Ectodermal cell (in vitro differentiated cells): Measurements from ENCODE around the gene CDHR3.

ENCODE experiments used
- H3K27ac ChIP-seq: 2 replicates; pipeline ENCODE4 v1.7.0; 2013; ENCODE audit warnings: mild to moderate bottlenecking, low read depth, low read length; ENCODE audit not compliant: insufficient read depth, poor library complexity, severe bottlenecking
- H3K27me3 ChIP-seq: 2 replicates; pipeline ENCODE4 v1.7.0; 2013; ENCODE audit warnings: mild to moderate bottlenecking, low read length; ENCODE audit not compliant: insufficient read depth, control insufficient read depth, poor library complexity, severe bottlenecking
- H3K36me3 ChIP-seq: one replicate; pipeline ENCODE4 v1.7.0; 2013; ENCODE audit warnings: low read length; ENCODE audit not compliant: control insufficient read depth, insufficient read depth
- H3K4me1 ChIP-seq: one replicate; pipeline ENCODE4 v1.7.0; 2013; ENCODE audit warnings: low read length; ENCODE audit not compliant: control insufficient read depth, insufficient read depth
- H3K4me3 ChIP-seq: 2 replicates; pipeline ENCODE4 v1.7.0; 2013; ENCODE audit warnings: low read depth, low read length, control low read depth; ENCODE audit not compliant: insufficient read depth
- H3K9me3 ChIP-seq: 2 replicates; pipeline ENCODE4 v1.7.0; 2013; ENCODE audit warnings: mild to moderate bottlenecking, low read length, moderate library complexity; ENCODE audit not compliant: control insufficient read depth
- WGBS, 2 experiments: methylation state at CpG; one replicate each; pipeline ENCODE4 v1.1.7; 2013; ENCODE audit warnings: missing lambda C conversion rate in 2 of 2; 5-methylcytosine and 5-hydroxymethylcytosine counted together

Gene CDHR3

GRCh38 chr7:105934572-105935185 lies 28.4 kb upstream of the CDHR3 start:
- no peak overlapping the region for H3K4me3 ChIP-seq
- WGBS, 2 experiments = 86 to 89% methylated on average over 5 to 7 of the region's 7 CpGs
- no peak overlapping the region for H3K27ac ChIP-seq
- H3K4me1 ChIP-seq = peaks cover 12% of the 10 kb centered on the region
- no peaks in the 10 kb centered on the region for H3K36me3 ChIP-seq
- H3K9me3 ChIP-seq = no peaks in the 10 kb centered on the region
- no peaks in the 10 kb centered on the region for H3K27me3 ChIP-seq

GRCh38 chr7:105935250-105935649 lies 27.8 kb upstream of the CDHR3 start:
- 93 to 96% methylated on average over 5 of the region's 5 CpGs for WGBS, 2 experiments

GRCh38 chr7:105937411-105937810 lies 25.7 kb upstream of the CDHR3 start:
- no peaks in the 10 kb centered on the region for H3K9me3 ChIP-seq
- WGBS, 2 experiments = 92 to 98% methylated on average over 3 of the region's 3 CpGs
- no peaks in the 10 kb centered on the region for H3K36me3 ChIP-seq
- H3K27ac ChIP-seq = no peak overlapping the region
- H3K27me3 ChIP-seq = no peaks in the 10 kb centered on the region
- peaks cover 11% of the 10 kb centered on the region for H3K4me1 ChIP-seq
- H3K4me3 ChIP-seq = no peak overlapping the region

More at GRCh38 chr7:105935250-105935649, 27.8 kb upstream of the CDHR3 start:
- Histone ChIP-seq H3K9me3 (no peaks in the 10 kb centered on the region), H3K36me3 (no peaks in the 10 kb centered on the region), H3K27ac (no peak overlapping the region), H3K4me3 (no peak overlapping the region), H3K4me1 (peaks cover 12% of the 10 kb centered on the region), H3K27me3 (no peaks in the 10 kb centered on the region)

GRCh38 chr7:105940109-105940508 lies 23.0 kb upstream of the CDHR3 start:
- Histone ChIP-seq H3K4me1 (no peaks in the 10 kb centered on the region), H3K27me3 (no peaks in the 10 kb centered on the region), H3K9me3 (no peaks in the 10 kb centered on the region), H3K36me3 (no peaks in the 10 kb centered on the region), H3K4me3 (no peak overlapping the region), H3K27ac (no peak overlapping the region)
- 91 to 92% methylated on average over 4 of the region's 4 CpGs for WGBS, 2 experiments

GRCh38 chr7:105941596-105941995 lies 21.5 kb upstream of the CDHR3 start:
- H3K4me1 ChIP-seq = no peaks in the 10 kb centered on the region
- H3K36me3 ChIP-seq = no peaks in the 10 kb centered on the region
- no peak overlapping the region for H3K4me3 ChIP-seq
- no peaks in the 10 kb centered on the region for H3K9me3 ChIP-seq
- H3K27ac ChIP-seq = no peak overlapping the region
- no peaks in the 10 kb centered on the region for H3K27me3 ChIP-seq

GRCh38 chr7:105943486-105943885 lies 19.6 kb upstream of the CDHR3 start:
- no peak overlapping the region for H3K4me3 ChIP-seq
- H3K4me1 ChIP-seq = no peaks in the 10 kb centered on the region
- WGBS, 2 experiments = 86 to 93% methylated on average over 2 of the region's 2 CpGs
- no peaks in the 10 kb centered on the region for H3K27me3 ChIP-seq
- no peaks in the 10 kb centered on the region for H3K36me3 ChIP-seq
- no peak overlapping the region for H3K27ac ChIP-seq
- H3K9me3 ChIP-seq = no peaks in the 10 kb centered on the region

GRCh38 chr7:105945848-105946247 lies 17.2 kb upstream of the CDHR3 start:
- no peaks in the 10 kb centered on the region for H3K9me3 ChIP-seq
- no peak overlapping the region for H3K4me3 ChIP-seq
- no peaks in the 10 kb centered on the region for H3K4me1 ChIP-seq
- no peak overlapping the region for H3K27ac ChIP-seq
- no peaks in the 10 kb centered on the region for H3K36me3 ChIP-seq
- 91 to 94% methylated on average over 9 of the region's 9 CpGs for WGBS, 2 experiments
- H3K27me3 ChIP-seq = no peaks in the 10 kb centered on the region

GRCh38 chr7:105951597-105951996 lies 11.5 kb upstream of the CDHR3 start:
- WGBS, 2 experiments = no CpG with 5 or more reads among the region's 2 CpGs
- no peaks in the 10 kb centered on the region for H3K4me1 ChIP-seq
- no peaks in the 10 kb centered on the region for H3K27me3 ChIP-seq
- H3K9me3 ChIP-seq = no peaks in the 10 kb centered on the region
- H3K27ac ChIP-seq = no peak overlapping the region
- H3K36me3 ChIP-seq = no peaks in the 10 kb centered on the region
- no peak overlapping the region for H3K4me3 ChIP-seq

GRCh38 chr7:105952917-105953595 lies 10.0 kb upstream of the CDHR3 start:
- WGBS, 2 experiments = 79 to 81% methylated on average over 13 to 15 of the region's 15 CpGs
- Histone ChIP-seq H3K36me3 (no peaks in the 10 kb centered on the region), H3K4me3 (no peak overlapping the region)

GRCh38 chr7:105954711-105955110 lies 8.4 kb upstream of the CDHR3 start:
- 90 to 92% methylated on average over 3 of the region's 3 CpGs for WGBS, 2 experiments
- H3K4me1 ChIP-seq = no peaks in the 10 kb centered on the region

More at GRCh38 chr7:105952917-105953595, 10.0 kb upstream of the CDHR3 start:
- Histone ChIP-seq H3K9me3 (no peaks in the 10 kb centered on the region), H3K27me3 (no peaks in the 10 kb centered on the region), H3K4me1 (no peaks in the 10 kb centered on the region), H3K27ac (no peak overlapping the region)

More at GRCh38 chr7:105954711-105955110, 8.4 kb upstream of the CDHR3 start:
- no peaks in the 10 kb centered on the region for H3K9me3 ChIP-seq
- no peak overlapping the region for H3K27ac ChIP-seq
- no peaks in the 10 kb centered on the region for H3K27me3 ChIP-seq
- H3K4me3 ChIP-seq = no peak overlapping the region
- no peaks in the 10 kb centered on the region for H3K36me3 ChIP-seq
